DOHH2 (cell line): Measurements from ENCODE around the gene RPL41.

Source experiments
- H3F3A ChIP-seq: fragments of 200-600 bp; sonication (generic), shearing (Covaris generic); 2 replicates; pipeline ENCODE4 v1.6.0; 2016; ENCODE audit warnings: antibody characterized with exemption, mild to moderate bottlenecking; ENCODE audit not compliant: control insufficient read depth, insufficient read depth
- H3K27ac ChIP-seq: fragments of 200-600 bp; sonication (generic); 2 replicates; pipeline ENCODE4 v1.5.1; 2014; ENCODE audit warnings: low read depth, mild to moderate bottlenecking, low read length, moderate library complexity
- H3K27me3 ChIP-seq: fragments of 200-600 bp; sonication (generic); 2 replicates; pipeline ENCODE4 v1.6.1; 2014; ENCODE audit warnings: mild to moderate bottlenecking, low read length, mixed read lengths; ENCODE audit not compliant: control insufficient read depth
- H3K36me3 ChIP-seq: fragments of 200-600 bp; sonication (generic); 2 replicates; pipeline ENCODE4 v1.6.1; 2014; ENCODE audit warnings: mild to moderate bottlenecking, low read length, moderate library complexity, mixed read lengths; ENCODE audit not compliant: control insufficient read depth
- H3K4me1 ChIP-seq: fragments of 200-600 bp; sonication (generic); 2 replicates; pipeline ENCODE4 v1.6.1; 2014; ENCODE audit warnings: mild to moderate bottlenecking, low read length, mixed read lengths; ENCODE audit not compliant: control insufficient read depth
- H3K4me2 ChIP-seq: fragments of 200-600 bp; sonication (generic); 2 replicates; pipeline ENCODE4 v1.6.0; 2014; ENCODE audit warnings: mild to moderate bottlenecking, low read length, moderate library complexity
- H3K4me3 ChIP-seq: fragments of 200-600 bp; sonication (generic); 2 replicates; pipeline ENCODE4 v1.5.1; 2014; ENCODE audit warnings: mild to moderate bottlenecking, low read length, mixed read lengths
- H3K79me2 ChIP-seq: fragments of 200-600 bp; sonication (generic); 2 replicates; pipeline ENCODE4 v1.6.1; 2014; ENCODE audit warnings: mild to moderate bottlenecking, low read length, mixed read lengths; ENCODE audit not compliant: control insufficient read depth
- H3K9me2 ChIP-seq: fragments of 200-600 bp; sonication (generic); replicated peaks from 2 replicates; pipeline ENCODE4 v1.6.1; 2014; ENCODE audit warnings: mild to moderate bottlenecking, low read length, mixed read lengths; ENCODE audit not compliant: control insufficient read depth
- H3K9me3 ChIP-seq: fragments of 200-600 bp; sonication (generic); 2 replicates; pipeline ENCODE4 v1.6.1; 2014; ENCODE audit warnings: antibody characterized with exemption, low read length, mixed read lengths; ENCODE audit not compliant: control insufficient read depth, insufficient read depth
- H4K20me1 ChIP-seq: fragments of 200-600 bp; sonication (generic); 2 replicates; pipeline ENCODE4 v1.6.0; 2014; ENCODE audit warnings: low read depth, mild to moderate bottlenecking, antibody characterized with exemption, low read length, moderate library complexity; ENCODE audit not compliant: control insufficient read depth, insufficient read depth
- CTCF ChIP-seq: fragments of 200-600 bp; sonication (generic); IDR thresholded peaks from one replicate; pipeline ENCODE4 v1.5.1; 2014; ENCODE audit warnings: antibody characterized with exemption, mild to moderate bottlenecking, low read depth, low read length; ENCODE audit not compliant: poor library complexity, severe bottlenecking
- EZH2phosphoT487 ChIP-seq: fragments of 200-600 bp; sonication (generic); IDR thresholded peaks from 2 replicates; pipeline ENCODE4 v1.6.1; 2017; ENCODE audit warnings: borderline replicate concordance, mild to moderate bottlenecking, antibody characterized with exemption, low read length, moderate library complexity, mixed read lengths

The RPL41 gene

GRCh38 chr12:56103066-56103711 lies 13.2 kb upstream of the RPL41 start:
- TF ChIP-seq EZH2phosphoT487 (no peak), CTCF (no peak)

GRCh38 chr12:56103823-56104108 lies 12.7 kb upstream of the RPL41 start:
- no peaks in the 10 kb centered on the region for H3K9me2 ChIP-seq
- H3K27ac ChIP-seq: peak overlapping the region; percentile 49
- TF ChIP-seq CTCF: no peak
- H3K4me2 ChIP-seq: peak overlapping the region; percentile 77
- H3K27me3 ChIP-seq: peaks cover 4% of the 10 kb centered on the region; the same call in 1 of the 2 replicates
- peaks cover 28% of the 10 kb centered on the region for H3K4me1 ChIP-seq
- peak overlapping the region; percentile 100 for H3K4me3 ChIP-seq
- H3K9me3 ChIP-seq: no peaks in the 10 kb centered on the region
- H3F3A ChIP-seq: peaks cover 24% of the 10 kb centered on the region
- peaks cover 54% of the 10 kb centered on the region for H3K79me2 ChIP-seq
- peaks cover 15% of the 10 kb centered on the region for H4K20me1 ChIP-seq
- peaks cover 44% of the 10 kb centered on the region for H3K36me3 ChIP-seq

More at GRCh38 chr12:56103066-56103711, 13.2 kb upstream of the RPL41 start:
- Histone ChIP-seq H3K9me2 (no peaks in the 10 kb centered on the region), H3K4me3 (peak overlapping the region; percentile 100), H3F3A (peaks cover 19% of the 10 kb centered on the region), H3K79me2 (peaks cover 49% of the 10 kb centered on the region), H3K9me3 (no peaks in the 10 kb centered on the region), H3K36me3 (peaks cover 38% of the 10 kb centered on the region), H4K20me1 (peaks cover 15% of the 10 kb centered on the region), H3K4me1 (peaks cover 28% of the 10 kb centered on the region), H3K27ac (peak overlapping the region; percentile 49), H3K27me3 (peaks cover 4% of the 10 kb centered on the region; the same call in 1 of the 2 replicates), H3K4me2 (peak overlapping the region; percentile 77)

GRCh38 chr12:56104109-56104814 lies 12.2 kb upstream of the RPL41 start, which contains the start of gene PA2G4:
TSS of gene PA2G4 (plus strand) at chr12:56104559. CDS start at chr12:56104738, 179 bp downstream.
- Histone ChIP-seq H3K9me3 (no peaks in the 10 kb centered on the region), H3K36me3 (peaks cover 49% of the 10 kb centered on the region), H4K20me1 (peaks cover 15% of the 10 kb centered on the region), H3K79me2 (peaks cover 54% of the 10 kb centered on the region), H3F3A (peaks cover 24% of the 10 kb centered on the region), H3K27ac (peak within 1 kb of the TSS; percentile 78), H3K4me2 (peak within 1 kb of the TSS; percentile 77), H3K9me2 (no peaks in the 10 kb centered on the region), H3K27me3 (peaks cover 4% of the 10 kb centered on the region; the same call in 1 of the 2 replicates), H3K4me3 (peak within 1 kb of the TSS; percentile 100), H3K4me1 (peaks cover 28% of the 10 kb centered on the region)
- TF ChIP-seq EZH2phosphoT487 (no peak), CTCF (no peak)
